Measurements from ENCODE around the gene IMPA2.

DNA sequence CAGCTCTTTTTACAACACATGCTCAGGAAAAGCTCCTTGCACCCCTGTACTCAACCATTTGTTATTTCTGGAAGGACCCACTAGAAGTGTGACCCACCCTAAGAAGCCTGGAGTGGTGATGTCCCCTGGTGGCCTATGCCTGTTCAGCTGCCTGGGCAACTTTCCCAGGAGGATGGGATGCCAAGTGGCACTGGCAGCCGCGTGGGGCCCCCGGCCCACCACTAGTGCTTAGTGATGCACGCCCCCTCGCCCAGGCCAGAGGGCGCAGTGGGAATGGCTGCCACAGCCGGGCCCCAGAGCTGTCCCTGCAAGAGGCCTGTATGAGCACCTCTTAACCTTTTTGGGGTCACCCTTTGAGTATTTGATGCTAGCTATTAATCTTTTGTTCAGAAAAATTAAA is 18.1 kb downstream of the IMPA2 start:
- TF ChIP-seq CTCF (optimal IDR thresholded peaks at IDR 0.05 in 1 of 3, IDR thresholded peaks at IDR 0.05 in 1 of 3, conservative IDR thresholded peaks at IDR 0.05 in 1 of 3; ENCODE audit: extremely low read depth in 1 of 3, insufficient read depth in 2 of 3, low read length in 3 of 3), result no peak
- no peak for TF ChIP-seq EZH2 (IDR thresholded peaks at IDR 0.05; ENCODE audit: low read length)

Data from keratinocyte (primary cell).